GM23338 (cell line): ENCODE results near the gene MAPKBP1.

Experiments used
- CREB1 ChIP-seq: fragments of 250-450 bp; sonication (Bioruptor Pico); IDR thresholded peaks from 2 replicates; pipeline ENCODE4 v1.5.0; 2020; ENCODE audit warnings: low read depth, mild to moderate bottlenecking, moderate library complexity
- CTCF ChIP-seq, 2 experiments: fragments of 200-600 bp in 1 of 2; sonication (generic) in 1 of 2; conservative IDR thresholded peaks; 2 replicates each; pipeline versions ENCODE4 v1.5.1 to v1.6.1; 2016 to 2017; ENCODE audit warnings: antibody characterized with exemption in 2 of 2, low read depth in 2 of 2, mild to moderate bottlenecking in 2 of 2, moderate library complexity in 1 of 2
- ETS1 ChIP-seq: IDR thresholded peaks from 2 replicates; pipeline ENCODE4 v1.6.1; 2016; ENCODE audit warnings: antibody characterized with exemption
- EZH2 ChIP-seq: fragments of 200-600 bp; sonication (generic); IDR thresholded peaks from one replicate; pipeline ENCODE4 v1.8.0; 2017; ENCODE audit warnings: antibody characterized with exemption, mild to moderate bottlenecking, low read depth; ENCODE audit not compliant: unreplicated experiment
- EZH2phosphoT487 ChIP-seq: fragments of 200-600 bp; sonication (generic); IDR thresholded peaks from one replicate; pipeline ENCODE4 v1.8.1; 2018; ENCODE audit warnings: antibody characterized with exemption; ENCODE audit not compliant: unreplicated experiment
- JUNB ChIP-seq: IDR thresholded peaks from one replicate; pipeline ENCODE4 v1.6.1; 2016; ENCODE audit warnings: antibody characterized with exemption; ENCODE audit not compliant: unreplicated experiment
- POLR2AphosphoS5 ChIP-seq: IDR thresholded peaks from 2 replicates; pipeline ENCODE4 v1.6.1; 2016; ENCODE audit warnings: antibody characterized with exemption, low read depth
- REST ChIP-seq: IDR thresholded peaks from one replicate; pipeline ENCODE4 v1.6.1; 2018; ENCODE audit warnings: antibody characterized with exemption; ENCODE audit not compliant: unreplicated experiment
- STAT1 ChIP-seq: IDR thresholded peaks from one replicate; pipeline ENCODE4 v1.6.1; 2016; ENCODE audit warnings: antibody characterized with exemption; ENCODE audit not compliant: unreplicated experiment
- ZNF114 ChIP-seq: fragments of 250-450 bp; sonication (Bioruptor Pico); IDR thresholded peaks from 2 replicates; pipeline ENCODE4 v1.5.0; 2020; ENCODE audit warnings: mild to moderate bottlenecking, moderate library complexity
- ZNF331 ChIP-seq: fragments of 250-450 bp; sonication (Bioruptor Pico); IDR thresholded peaks from 2 replicates; pipeline ENCODE4 v1.5.0; 2020; ENCODE audit warnings: low read depth, mild to moderate bottlenecking, moderate library complexity
- ZNF462 ChIP-seq: fragments of 250-450 bp; sonication (Bioruptor Pico); IDR thresholded peaks from 2 replicates; pipeline ENCODE4 v1.5.0; 2020; ENCODE audit warnings: mild to moderate bottlenecking, moderate library complexity

GRCh38 chr15:41841131-41841530, 66.8 kb downstream of the MAPKBP1 start:
- no peak for TF ChIP-seq CTCF (conservative IDR thresholded peaks at IDR 0.05; ENCODE audit: low read depth in 2 of 2)
- TF ChIP-seq JUNB, result no peak
- no peak for TF ChIP-seq EZH2
- no peak for TF ChIP-seq REST
- no peak for TF ChIP-seq CREB1 (CRISPR knock-in tag)
- no peak for TF ChIP-seq EZH2phosphoT487
- no peak for TF ChIP-seq POLR2AphosphoS5
- no peak for TF ChIP-seq ETS1
- TF ChIP-seq ZNF462, result no peak
- no peak for TF ChIP-seq ZNF114
- TF ChIP-seq STAT1, result no peak
- TF ChIP-seq ZNF331 (CRISPR knock-in tag), result no peak
